Measurements from ENCODE around the gene CACNA2D4. TPM values are rescaled to one million over a fixed set of nuclear protein-coding genes. Genes with fewer than 3 reads are reported as not detected.
A peak's percentile ranks its signal among the peaks of the same experiment; 100 is the strongest.

Gene CACNA2D4
- total and polyA plus RNA-seq, 2 of the 13 experiments (the other 11 are each of a cell fraction or from before 2014, with no cell fraction given), result 14.2 to 136 TPM

GRCh38 chr12:1795785-1796514, 122.5 kb downstream of the CACNA2D4 start (continued):
- TF ChIP-seq KLF9 (CRISPR knock-in tag; IDR thresholded peaks at IDR 0.05; ENCODE audit: low read depth) (no peak), KAT2B (IDR thresholded peaks at IDR 0.05; ENCODE audit: borderline replicate concordance, low read depth, low read length) (no peak), TRIM24 (CRISPR knock-in tag; IDR thresholded peaks at IDR 0.05) (no peak), ZBTB7A (CRISPR knock-in tag; IDR thresholded peaks at IDR 0.05) (no peak), ARNT (IDR thresholded peaks at IDR 0.05) (no peak), HOXA3 (CRISPR knock-in tag; IDR thresholded peaks at IDR 0.05) (peak; percentile 76; the same call in 1 of the 2 replicates), MTA3 (CRISPR knock-in tag; IDR thresholded peaks at IDR 0.05) (no peak), ZMYM2 (CRISPR knock-in tag; IDR thresholded peaks at IDR 0.05) (no peak), DMAP1 (CRISPR knock-in tag; IDR thresholded peaks at IDR 0.05) (no peak), ZNF781 (CRISPR knock-in tag; IDR thresholded peaks at IDR 0.05; ENCODE audit: borderline replicate concordance, not compliant biosample characterization) (no peak), KDM6A (CRISPR knock-in tag; IDR thresholded peaks at IDR 0.05; ENCODE audit: low read depth) (no peak), ZSCAN25 (CRISPR knock-in tag; IDR thresholded peaks at IDR 0.05) (no peak), ZNF543 (CRISPR knock-in tag; IDR thresholded peaks at IDR 0.05) (0 out of 2 replicates have a peak, but pooled peaks have one; percentile 51), TAF1 (CRISPR knock-in tag; IDR thresholded peaks at IDR 0.05) (peak; percentile 16; the same call in 1 of the 2 replicates), NFE2L2 (IDR thresholded peaks at IDR 0.05; ENCODE audit: low read length) (no peak)
- TF ChIP-seq, protein P1, sequence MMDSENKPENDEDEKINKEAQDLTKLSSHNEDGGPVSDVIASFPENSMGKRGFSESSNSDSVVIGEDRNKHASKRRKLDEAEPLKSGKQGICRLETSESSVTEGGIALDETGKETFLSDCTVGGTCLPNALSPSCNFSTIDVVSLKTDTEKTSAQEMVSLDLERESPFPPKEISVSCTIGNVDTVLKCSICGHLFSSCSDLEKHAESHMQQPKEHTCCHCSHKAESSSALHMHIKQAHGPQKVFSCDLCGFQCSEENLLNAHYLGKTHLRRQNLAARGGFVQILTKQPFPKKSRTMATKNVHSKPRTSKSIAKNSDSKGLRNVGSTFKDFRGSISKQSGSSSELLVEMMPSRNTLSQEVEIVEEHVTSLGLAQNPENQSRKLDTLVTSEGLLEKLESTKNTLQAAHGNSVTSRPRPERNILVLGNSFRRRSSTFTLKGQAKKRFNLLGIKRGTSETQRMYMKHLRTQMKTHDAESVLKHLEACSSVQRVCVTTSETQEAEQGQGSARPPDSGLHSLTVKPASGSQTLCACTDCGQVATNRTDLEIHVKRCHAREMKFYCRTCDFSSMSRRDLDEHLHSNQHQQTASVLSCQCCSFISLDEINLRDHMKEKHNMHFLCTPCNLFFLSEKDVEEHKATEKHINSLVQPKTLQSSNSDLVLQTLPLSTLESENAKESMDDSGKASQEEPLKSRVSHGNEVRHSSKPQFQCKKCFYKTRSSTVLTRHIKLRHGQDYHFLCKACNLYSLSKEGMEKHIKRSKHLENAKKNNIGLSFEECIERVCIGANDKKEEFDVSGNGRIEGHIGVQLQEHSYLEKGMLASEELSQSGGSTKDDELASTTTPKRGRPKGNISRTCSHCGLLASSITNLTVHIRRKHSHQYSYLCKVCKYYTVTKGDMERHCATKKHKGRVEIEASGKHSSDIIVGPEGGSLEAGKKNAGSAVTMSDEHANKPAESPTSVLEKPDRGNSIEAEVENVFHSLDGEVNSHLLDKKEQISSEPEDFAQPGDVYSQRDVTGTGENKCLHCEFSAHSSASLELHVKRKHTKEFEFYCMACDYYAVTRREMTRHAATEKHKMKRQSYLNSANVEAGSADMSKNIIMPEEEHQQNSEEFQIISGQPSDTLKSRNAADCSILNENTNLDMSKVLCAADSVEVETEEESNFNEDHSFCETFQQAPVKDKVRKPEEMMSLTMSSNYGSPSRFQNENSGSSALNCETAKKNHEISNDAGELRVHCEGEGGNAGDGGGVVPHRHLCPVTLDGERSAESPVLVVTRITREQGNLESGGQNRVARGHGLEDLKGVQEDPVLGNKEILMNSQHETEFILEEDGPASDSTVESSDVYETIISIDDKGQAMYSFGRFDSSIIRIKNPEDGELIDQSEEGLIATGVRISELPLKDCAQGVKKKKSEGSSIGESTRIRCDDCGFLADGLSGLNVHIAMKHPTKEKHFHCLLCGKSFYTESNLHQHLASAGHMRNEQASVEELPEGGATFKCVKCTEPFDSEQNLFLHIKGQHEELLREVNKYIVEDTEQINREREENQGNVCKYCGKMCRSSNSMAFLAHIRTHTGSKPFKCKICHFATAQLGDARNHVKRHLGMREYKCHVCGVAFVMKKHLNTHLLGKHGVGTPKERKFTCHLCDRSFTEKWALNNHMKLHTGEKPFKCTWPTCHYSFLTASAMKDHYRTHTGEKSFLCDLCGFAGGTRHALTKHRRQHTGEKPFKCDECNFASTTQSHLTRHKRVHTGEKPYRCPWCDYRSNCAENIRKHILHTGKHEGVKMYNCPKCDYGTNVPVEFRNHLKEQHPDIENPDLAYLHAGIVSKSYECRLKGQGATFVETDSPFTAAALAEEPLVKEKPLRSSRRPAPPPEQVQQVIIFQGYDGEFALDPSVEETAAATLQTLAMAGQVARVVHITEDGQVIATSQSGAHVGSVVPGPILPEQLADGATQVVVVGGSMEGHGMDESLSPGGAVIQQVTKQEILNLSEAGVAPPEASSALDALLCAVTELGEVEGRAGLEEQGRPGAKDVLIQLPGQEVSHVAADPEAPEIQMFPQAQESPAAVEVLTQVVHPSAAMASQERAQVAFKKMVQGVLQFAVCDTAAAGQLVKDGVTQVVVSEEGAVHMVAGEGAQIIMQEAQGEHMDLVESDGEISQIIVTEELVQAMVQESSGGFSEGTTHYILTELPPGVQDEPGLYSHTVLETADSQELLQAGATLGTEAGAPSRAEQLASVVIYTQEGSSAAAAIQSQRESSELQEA (CRISPR knock-in tag; IDR thresholded peaks at IDR 0.05; ENCODE audit: not compliant biosample characterization), result no peak
- TF ChIP-seq, protein P2, sequence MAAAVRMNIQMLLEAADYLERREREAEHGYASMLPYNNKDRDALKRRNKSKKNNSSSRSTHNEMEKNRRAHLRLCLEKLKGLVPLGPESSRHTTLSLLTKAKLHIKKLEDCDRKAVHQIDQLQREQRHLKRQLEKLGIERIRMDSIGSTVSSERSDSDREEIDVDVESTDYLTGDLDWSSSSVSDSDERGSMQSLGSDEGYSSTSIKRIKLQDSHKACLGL (CRISPR knock-in tag; IDR thresholded peaks at IDR 0.05), result no peak
- TF ChIP-seq, protein P3, sequence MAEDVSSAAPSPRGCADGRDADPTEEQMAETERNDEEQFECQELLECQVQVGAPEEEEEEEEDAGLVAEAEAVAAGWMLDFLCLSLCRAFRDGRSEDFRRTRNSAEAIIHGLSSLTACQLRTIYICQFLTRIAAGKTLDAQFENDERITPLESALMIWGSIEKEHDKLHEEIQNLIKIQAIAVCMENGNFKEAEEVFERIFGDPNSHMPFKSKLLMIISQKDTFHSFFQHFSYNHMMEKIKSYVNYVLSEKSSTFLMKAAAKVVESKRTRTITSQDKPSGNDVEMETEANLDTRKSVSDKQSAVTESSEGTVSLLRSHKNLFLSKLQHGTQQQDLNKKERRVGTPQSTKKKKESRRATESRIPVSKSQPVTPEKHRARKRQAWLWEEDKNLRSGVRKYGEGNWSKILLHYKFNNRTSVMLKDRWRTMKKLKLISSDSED (CRISPR knock-in tag; IDR thresholded peaks at IDR 0.05), result no peak
- TF ChIP-seq, protein P4, sequence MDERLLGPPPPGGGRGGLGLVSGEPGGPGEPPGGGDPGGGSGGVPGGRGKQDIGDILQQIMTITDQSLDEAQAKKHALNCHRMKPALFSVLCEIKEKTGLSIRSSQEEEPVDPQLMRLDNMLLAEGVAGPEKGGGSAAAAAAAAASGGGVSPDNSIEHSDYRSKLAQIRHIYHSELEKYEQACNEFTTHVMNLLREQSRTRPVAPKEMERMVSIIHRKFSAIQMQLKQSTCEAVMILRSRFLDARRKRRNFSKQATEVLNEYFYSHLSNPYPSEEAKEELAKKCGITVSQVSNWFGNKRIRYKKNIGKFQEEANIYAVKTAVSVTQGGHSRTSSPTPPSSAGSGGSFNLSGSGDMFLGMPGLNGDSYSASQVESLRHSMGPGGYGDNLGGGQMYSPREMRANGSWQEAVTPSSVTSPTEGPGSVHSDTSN (CRISPR knock-in tag; IDR thresholded peaks at IDR 0.05), result no peak
